GM06990 (cell line): ENCODE results near the gene DNAH9.

Experiments used
- DNase-seq: peaks from one replicate; pipeline ENCODE4 v3.0.0-alpha.2; 2011; ENCODE audit not compliant: insufficient read length; ENCODE audit errors: extremely low read depth
- H3K27me3 ChIP-seq: replicated peaks from 2 replicates; pipeline ENCODE4 v1.6.0; 2011; ENCODE audit warnings: low read length; ENCODE audit not compliant: control insufficient read depth, insufficient read depth
- H3K36me3 ChIP-seq: 2 replicates; pipeline ENCODE4 v1.5.1; 2011; ENCODE audit warnings: low read length; ENCODE audit not compliant: control insufficient read depth, insufficient read depth
- H3K4me3 ChIP-seq: replicated peaks from 2 replicates; pipeline ENCODE4 v1.5.1; 2011; ENCODE audit warnings: low read depth, mild to moderate bottlenecking, control low read depth, low read length
- CTCF ChIP-seq: IDR thresholded peaks from 2 replicates; pipeline ENCODE4 v1.5.1; 2011; ENCODE audit warnings: low read length, control low read depth, mild to moderate bottlenecking, inconsistent platforms; ENCODE audit not compliant: insufficient read depth, poor library complexity, severe bottlenecking

The DNAH9 gene

GRCh38 chr17:12007466-12007865 lies 409.2 kb downstream of the DNAH9 start:
- TF ChIP-seq CTCF, result no peak
- no peak for DNase-seq
- Histone ChIP-seq H3K36me3 (no peaks in the 10 kb centered on the region), H3K4me3 (no peak overlapping the region), H3K27me3 (no peaks in the 10 kb centered on the region)
